GM12872 (cell line): ENCODE data around the gene ADAMTS20.

Experiments
- TF ChIP-seq, protein P1 (sequence below): IDR thresholded peaks from 3 replicates; pipeline ENCODE4 v1.5.1; 2011; ENCODE audit warnings: low read depth, mild to moderate bottlenecking, low read length, moderate library complexity; ENCODE audit not compliant: insufficient read depth

Gene ADAMTS20

DNA sequence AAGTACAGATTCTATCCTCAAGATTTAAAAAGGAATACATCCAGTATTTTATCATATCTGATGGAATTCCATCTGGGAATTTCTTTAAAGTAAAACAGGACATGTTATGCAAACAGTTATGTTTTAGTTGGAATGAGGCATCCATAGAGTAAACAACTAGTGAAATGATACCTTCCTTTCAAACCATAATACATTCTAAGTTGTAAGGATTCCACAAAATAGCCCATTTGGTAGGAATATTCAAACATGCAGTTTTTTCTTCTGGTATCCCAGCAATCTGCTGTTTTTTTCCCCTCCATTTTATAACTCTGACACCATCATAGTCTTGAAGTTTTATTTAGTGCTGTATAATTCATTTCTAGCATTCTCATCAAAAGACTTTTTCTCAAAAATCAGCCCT, 149.6 kb downstream of the ADAMTS20 start:
- TF ChIP-seq, protein P1, sequence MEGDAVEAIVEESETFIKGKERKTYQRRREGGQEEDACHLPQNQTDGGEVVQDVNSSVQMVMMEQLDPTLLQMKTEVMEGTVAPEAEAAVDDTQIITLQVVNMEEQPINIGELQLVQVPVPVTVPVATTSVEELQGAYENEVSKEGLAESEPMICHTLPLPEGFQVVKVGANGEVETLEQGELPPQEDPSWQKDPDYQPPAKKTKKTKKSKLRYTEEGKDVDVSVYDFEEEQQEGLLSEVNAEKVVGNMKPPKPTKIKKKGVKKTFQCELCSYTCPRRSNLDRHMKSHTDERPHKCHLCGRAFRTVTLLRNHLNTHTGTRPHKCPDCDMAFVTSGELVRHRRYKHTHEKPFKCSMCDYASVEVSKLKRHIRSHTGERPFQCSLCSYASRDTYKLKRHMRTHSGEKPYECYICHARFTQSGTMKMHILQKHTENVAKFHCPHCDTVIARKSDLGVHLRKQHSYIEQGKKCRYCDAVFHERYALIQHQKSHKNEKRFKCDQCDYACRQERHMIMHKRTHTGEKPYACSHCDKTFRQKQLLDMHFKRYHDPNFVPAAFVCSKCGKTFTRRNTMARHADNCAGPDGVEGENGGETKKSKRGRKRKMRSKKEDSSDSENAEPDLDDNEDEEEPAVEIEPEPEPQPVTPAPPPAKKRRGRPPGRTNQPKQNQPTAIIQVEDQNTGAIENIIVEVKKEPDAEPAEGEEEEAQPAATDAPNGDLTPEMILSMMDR: no peak

DNA sequence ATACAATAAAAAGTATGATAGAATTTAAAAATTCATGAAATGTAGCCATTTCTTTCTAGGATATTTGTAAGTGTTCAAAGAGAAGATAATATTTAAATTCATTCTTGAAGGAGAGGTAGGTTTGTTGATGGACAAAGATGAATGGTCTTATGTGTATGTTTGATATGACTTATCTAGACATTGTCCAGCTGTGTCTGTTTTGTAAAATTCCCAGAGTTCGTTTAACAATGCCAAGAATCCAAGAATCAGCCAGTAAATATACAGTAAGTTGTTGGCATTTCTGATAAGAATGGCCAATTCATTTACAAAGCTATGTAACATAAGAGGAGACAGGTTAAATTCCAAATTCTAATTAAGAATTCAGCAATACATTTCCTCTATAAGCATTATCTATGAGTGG, 150.9 kb downstream of the ADAMTS20 start:
- TF ChIP-seq, protein P1: no peak

DNA sequence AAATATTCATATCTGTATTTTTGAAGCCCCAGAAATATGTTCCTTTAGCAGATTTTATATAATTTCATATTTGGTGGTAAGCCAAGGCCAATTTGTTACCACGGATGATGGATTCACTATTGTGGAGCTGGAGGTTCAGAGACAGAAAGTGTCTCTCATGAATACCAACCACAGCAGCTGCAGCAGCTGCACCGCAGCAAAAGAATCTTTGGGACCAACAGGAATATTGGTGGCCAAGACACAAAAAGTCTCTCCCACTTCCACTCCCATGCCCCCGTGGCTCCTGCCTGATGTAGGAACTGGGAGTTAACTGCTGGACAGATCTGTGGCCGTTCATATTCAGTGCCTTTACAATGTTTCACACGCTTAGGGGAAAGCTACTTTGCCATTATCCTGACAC, 155.3 kb downstream of the ADAMTS20 start:
- TF ChIP-seq, protein P1: no peak

DNA sequence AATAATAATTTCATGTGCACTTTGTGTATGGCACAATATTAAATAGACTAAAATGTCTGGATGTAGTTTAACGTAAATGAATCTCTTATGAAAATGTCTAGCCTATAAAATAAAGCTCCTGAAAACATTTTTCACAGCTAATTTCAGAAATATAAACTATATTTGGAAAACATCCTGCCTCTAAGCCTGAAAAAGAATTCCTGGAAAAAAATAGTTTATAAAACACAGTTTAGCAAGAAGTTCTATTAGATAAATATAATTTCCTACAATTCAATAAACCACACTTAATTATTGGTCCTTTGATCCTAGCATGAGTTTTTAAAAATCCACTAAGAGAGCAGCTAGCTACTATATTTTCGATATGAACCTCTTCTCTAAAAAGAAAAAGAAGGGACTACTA, 159.9 kb downstream of the ADAMTS20 start:
- TF ChIP-seq, protein P1: no peak

DNA sequence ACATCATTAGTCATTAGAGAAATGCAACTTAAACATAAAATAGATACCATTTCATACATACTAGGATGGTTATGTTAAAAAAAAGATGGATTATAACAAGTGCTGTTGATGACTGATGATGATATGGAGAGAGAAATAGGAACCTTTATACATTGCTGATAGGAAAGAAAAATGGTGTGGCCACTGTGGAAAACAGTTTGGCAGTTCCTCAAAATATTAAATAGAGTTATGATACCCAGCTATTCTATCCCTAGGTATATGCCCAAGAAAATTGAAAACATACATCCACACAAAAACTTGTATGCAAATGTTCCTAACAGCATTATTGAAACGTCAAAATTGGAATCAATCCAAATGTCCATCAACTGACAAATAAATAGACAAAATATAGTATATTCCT, 170.1 kb downstream of the ADAMTS20 start:
- TF ChIP-seq, protein P1: no peak

DNA sequence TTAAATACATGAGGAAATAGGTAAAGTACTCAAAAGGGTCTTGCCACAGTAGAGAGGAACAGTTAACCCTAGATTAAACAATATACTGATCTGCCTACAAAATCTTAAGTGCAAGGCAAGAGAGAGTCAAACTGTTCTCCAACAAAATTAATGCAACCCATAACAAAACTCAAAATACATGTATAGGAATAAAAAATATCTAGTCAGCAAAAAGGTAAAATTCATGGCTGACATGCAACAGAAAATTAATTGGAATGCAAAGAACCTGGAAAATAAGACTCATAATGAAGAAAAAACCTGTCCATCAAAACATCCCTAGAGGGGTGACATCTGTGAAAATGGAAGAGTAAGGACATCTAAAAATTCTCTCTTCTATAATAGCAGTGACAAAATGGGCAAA, 173.6 kb downstream of the ADAMTS20 start:
- TF ChIP-seq, protein P1: no peak

DNA sequence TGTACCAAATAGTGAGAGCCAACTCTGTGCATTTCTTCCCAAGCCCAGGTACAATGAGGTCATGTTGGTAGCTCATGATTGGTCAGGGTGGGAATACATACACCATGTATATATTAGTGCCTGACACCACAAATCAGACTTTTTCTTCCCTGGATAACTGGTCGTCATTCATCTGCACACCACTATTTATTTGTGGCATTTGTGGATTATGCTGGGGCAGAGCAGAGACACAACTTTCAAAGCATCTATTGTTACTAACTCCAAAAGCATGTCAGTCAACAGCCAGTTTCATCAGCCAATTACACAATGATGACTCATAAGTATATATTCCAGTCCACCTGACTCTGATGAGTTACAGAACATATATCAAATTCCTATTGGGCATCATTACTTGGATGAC, 181.7 kb downstream of the ADAMTS20 start:
- TF ChIP-seq, protein P1: no peak
